Glomerular visceral epithelial cell (primary cell): ENCODE results near the gene DOK7.
"Not testable (repeated sequence)": the region's sequence is repeated elsewhere in the genome, so short reads cannot be mapped to it uniquely, and the experiment has no call there.

ENCODE experiments used
- DNase-seq: peaks from one replicate; pipeline ENCODE4 v3.0.0-alpha.2; 2016; ENCODE audit errors: extremely low spot score

DOK7 gene

DNA sequence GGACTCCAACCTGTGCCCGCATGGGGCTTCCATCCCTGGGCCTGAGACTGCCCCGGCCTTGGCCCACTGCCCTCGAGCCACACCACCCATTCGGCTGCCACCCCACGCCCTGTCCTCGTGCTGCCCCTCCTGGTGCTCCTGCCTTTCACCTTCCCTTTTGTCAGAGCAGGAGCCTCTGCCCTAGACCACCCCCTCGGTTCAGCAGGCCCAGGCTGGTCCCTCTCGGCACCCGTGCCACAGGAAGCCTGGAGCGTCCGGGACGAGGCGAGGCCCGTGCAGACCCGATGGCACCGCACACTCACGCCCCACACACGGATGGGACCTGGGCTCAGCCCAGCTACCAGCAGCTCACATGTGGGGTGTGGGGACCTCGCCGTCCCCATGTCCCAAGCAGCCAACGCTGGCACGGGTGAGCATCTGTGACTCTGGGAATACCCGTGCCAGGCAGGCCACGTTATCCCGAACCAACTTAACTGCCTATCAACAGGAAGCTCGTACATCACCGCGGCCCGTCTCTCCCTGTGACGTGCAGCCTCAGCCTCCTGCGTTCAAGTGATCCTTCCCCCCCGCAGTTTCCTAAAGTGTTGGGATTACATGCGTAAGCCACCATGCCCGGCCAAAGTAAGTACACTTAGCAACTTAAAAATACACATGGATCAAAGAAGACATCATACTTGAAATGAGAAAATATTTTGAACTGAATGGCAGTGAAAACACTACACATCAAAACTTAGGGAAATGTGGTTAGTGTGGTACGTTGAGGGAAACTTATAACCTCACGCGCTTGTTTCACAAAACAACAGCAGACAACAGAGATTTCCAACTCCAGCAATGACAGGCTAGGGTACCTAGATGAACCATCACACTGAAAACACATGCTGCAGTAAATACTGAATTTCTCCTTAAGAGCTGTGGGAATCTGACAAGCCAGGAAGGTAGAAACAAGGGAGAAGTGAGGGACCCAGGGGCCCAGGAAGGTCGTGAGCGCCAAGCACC, 40.1 kb downstream of the DOK7 start:
- DNase-seq, result no peak

DNA sequence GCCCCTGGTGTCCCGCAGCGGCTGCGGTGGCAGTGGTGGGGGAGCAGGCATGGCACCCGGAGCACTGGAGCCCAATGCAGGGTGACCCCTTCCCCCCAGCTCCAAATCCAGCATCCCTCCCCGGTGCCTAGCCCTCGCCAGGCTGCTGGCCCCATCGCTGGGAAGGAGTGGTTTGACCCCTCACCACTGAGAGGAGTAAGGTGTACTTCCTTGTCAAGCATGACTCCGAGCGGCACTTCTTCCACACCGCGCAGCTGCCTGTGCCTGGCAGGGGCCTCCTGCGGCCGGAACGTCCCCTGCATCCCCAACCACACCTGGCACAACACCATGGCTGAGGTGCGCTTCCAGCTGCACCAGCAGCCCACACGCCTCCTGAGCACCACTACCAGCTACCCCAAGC, 42.1 kb downstream of the DOK7 start:
- DNase-seq, result no peak

DNA sequence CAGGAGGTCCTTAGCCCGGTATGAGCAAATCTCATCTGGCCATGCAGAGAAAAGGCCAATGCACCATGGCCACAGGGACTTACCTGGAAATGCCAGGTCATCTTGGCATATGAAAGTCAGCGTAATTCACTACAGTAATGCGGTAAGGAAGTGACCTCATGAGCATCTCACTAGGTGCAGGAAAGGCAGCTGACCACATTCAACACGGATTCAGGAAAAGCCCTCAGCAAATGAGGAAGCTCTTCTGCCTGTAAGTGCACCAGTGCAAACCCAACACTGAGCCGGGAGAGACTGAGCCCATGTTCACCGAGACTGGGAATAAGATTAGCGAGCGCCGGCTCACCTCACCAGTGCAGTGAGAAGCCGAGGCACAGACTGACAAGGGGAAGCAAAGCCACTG, 45.4 kb downstream of the DOK7 start:
- DNase-seq, result no peak

DNA sequence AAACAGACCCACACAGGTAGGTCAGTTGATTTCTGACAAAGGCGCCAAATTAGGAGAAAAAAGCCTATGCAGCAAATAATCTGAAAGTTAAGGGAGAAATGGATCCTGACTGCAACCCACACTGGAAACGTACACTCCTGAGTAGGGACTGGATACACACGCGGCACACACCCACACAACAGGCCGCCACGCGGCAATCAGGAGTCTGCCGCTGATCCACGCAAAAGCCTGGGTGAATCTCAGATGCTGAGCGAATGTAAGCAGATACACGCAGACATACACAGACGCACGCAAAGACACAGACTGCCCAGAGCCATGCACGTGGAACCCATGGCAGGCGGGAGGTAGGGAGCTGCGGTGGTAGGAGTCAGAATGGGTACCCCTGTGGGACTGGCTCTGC, 47.4 kb downstream of the DOK7 start:
- DNase-seq, result no peak

DNA sequence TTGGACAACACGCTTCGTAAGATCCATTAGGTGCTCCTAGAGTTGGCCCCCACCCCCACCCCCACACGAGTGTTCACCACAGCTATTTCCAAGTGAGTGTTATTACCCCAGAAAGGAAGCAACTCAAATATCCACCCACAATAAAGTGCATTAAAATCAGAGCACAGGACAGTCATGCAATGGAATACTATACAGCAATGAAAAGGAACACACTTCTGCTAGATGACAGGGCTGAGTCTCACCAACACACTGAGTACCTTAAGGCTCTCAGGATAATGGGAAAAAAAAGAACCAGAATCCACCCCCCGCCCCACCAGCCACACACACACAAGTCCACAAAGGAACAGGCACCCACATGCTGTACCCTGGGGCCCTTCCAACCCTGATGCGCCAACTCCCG, 48.1 kb downstream of the DOK7 start:
- DNase-seq, result no peak

DNA sequence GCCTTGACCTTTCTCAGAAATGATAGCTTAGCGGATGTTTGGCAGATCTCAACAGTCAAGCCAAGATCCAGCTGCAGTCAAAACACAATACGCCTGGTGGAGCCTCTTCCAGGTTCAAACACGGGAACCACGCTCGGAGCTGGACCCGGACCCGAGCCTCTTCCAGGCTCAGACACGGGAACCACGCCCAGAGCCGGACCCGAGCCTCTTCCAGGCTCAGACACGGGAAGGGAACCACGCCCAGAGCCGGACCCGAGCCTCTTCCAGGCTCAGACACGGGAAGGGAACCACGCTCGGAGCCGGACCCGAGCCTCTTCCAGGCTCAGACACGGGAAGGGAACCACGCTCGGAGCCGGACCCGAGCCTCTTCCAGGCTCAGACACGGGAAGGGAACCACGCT, 48.5 kb downstream of the DOK7 start:
- DNase-seq, result not testable (repeated sequence)

DNA sequence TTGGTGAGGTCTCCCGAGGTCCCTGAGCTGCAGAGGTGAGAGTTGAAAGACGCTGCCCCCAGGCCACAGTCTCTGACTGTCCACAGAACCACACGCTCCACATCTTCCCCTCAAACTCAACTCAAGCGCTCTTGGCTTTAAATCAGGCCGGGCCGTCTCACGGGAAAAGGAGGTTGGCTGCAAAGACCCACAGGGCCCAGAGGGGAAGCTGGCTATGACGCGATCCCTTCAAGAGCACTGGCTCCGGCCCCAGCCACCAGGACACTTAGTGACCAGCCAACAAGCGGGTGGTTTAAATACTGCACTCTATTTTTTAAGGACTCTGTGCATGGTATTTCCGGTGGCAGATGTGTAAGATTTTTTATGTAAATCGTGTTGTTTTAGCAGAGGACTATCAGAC, 49.2 kb downstream of the DOK7 start:
- no peak for DNase-seq

DNA sequence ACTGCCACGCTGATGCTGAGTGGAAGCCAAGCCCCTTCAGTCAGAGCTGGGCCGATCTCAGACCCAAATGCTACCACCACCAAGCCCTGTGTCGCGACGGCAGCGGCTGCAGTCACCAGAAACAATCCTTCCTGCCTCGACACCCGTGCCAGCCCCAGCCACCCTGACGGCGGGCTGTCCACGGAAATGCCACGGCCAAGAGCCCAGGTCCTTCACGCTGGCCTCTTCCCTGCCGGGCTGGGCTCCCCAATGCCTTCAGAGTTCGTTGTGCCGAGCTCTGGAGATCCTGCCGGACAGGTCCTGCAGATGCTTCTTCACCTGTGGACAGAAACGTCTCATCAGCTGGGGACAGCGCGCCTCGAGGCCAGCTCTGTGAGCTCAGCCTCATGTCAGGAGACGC, 49.6 kb downstream of the DOK7 start:
- no peak for DNase-seq

DNA sequence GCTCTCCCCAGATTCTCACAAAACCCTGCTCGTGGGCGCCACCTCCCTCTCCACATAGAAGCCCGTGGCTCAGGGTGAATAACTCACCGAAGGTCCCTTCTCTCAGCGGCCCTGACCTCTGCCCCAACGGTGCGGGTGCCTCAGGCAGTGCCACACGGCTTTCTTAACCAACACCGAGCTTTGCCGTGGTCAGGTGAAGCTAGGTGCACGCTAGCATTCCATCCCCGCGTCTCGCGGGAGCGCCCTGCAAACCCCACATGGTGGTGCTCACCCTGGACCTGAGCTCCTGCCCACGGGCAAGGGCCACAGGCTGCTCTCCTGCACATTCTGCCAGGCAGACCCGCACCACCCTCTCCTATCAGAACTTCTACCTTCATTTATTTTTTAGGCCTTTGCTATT, 50.7 kb downstream of the DOK7 start:
- DNase-seq, result no peak

DNA sequence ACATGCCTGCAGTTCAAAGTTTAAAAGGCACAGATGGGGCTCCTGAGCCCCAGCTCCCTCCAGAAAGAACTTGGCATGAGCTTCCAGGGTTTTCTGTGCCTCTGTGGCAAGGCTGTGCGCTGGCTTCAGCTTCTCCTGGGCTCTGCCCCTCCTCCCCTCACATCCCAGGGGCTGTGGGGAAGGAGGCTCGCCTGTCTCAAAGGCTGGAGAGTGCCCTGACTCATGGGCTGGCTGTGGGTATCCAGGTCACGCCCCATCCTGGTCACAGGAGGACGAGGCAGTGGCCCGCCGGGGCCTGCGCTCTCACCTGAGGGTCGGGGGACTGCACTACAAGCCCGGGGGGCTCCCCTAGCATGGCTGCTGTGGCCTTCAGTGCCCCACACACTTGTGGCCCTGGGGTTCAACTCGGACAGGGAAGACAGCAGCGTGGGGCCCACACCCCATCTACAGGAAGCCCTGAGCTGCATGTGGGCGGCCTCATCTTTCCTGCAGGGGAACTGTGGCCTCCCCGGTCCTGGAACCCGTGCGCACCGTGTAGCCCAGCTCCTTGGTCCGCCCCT, 51.2 kb downstream of the DOK7 start:
- no peak for DNase-seq

DNA sequence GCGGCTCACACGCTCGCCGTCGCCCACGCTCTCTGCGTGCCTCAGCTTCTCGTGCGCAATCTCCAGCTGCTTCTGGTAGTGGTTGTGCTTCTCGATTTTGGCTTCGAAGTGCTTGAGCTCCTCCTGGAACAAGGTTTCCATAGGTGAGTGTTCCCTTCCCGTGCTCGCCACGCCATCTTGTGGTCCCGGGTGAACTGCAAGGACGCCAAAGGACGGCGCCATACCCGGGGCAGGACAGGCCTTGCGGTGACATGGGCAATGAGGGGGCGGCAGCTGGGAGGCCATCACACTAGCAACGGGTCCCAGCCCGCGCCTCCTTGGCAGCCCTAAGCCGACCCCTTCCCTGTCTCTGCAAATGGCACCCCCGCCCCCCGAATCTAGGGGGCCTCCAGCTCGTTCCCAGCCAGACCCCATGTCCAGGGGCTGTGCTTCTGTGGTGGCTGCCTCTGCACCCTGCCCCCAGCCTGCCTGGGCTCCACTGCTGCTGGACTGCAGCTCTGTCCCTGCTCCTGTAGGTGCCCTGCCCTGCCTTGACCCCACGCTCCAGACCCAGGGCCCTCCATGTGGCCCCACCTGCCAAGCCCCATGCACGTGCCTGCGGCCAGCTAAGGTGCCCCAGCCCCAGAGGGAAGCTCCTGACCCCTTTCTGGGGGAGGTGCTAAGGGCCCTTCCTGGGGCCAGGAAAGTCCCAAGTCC, 51.8 kb downstream of the DOK7 start:
- no peak for DNase-seq

DNA sequence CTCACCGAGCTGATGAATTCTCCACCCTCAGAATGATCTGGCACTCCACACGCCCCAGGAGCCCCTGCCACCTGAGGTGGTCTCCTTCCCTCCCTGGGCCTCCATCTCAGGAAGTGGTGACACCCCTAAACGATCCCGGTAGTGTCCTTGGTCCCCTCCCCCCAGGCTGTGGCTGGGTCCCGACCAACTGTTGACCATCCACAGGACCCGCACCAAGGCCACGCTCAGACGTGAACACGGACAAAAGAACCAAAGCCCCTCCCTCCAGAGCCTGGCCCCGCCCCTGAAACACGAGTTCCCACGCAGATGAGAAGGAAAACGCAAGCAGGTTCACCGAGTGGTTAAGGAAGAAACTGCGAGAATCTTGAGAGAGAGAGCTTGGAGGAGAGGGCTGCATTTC, 52.5 kb downstream of the DOK7 start:
- no peak for DNase-seq

DNA sequence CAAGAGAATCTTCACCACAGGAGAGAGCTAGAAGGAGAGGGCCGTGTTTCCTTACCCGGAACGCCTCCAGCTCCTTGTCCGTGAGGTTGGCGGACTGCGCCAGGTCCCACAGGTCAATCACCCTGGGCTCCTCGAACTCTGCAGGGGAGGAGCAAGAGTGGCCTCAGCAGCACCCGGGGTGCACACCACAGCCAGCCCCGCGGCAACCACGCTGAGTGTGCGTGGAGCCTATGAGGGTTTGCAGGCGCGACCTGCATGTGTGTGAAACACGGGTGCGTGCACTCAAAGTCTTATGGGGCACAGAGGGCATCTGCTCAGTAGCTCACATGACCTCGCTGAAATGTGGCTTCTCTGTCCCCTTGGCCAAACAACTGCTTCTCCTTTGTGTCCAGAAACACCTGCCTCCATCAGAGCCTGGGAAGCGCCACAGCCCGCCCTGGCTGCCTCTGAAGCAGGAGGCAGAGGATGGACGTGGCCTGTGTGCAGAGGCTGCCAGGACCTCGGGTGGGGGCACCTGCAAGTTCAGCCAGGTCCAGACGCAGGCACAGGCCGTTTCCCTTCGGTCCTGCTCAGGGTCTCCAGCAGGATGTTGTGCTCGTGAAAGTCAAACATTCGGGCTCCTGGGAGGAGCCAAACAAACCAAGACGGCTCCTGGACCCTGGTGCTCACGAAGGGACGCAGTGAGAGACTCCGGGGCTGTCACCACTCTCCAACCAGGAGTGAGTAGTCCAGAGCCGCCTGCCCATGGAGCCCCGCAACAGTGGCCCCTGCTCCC, 53.1 kb downstream of the DOK7 start:
- DNase-seq, result no peak

DNA sequence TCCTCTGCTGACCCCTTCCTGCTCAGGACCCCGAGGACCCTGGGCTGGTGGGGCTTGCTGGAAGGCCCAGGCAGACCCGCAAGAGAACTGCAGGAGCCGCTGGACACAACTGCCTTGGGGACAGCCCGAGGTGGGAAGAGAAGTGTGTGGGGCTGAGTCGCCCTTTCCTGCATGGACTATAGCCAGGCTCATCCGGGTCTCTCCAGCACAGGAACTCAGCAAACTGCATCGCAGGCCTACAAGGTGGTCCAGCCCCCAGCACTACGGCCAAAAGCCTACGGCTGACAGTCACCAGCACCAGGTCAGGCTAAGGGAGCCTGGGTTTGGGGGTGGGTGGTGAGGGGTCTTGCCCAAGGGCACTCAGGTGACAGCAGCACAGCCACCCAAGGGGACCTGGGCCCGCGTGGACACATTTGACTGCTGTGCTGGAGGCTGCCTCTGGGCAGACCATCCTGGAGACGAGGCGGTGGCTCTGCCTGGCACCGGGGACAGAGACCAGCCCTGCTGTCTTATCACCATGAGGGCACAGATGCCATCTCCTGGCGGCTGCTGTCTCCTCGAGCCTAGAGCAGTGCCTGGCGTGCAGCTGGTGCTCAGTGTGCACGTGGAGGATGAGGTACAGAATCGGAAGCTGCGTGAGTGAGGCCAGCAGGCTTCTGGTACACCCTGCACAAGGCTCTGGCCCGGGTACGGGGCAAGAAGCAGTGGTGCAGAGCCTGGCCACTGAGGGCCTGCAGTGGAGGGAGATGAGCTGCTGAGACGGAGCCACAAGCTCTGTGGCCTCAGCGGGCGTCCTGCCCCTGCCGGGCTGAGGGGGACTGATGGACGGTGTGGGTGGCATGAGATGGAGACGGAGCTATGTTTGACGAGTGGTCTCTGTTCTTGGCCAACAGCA, 54.0 kb downstream of the DOK7 start:
- no peak for DNase-seq

DNA sequence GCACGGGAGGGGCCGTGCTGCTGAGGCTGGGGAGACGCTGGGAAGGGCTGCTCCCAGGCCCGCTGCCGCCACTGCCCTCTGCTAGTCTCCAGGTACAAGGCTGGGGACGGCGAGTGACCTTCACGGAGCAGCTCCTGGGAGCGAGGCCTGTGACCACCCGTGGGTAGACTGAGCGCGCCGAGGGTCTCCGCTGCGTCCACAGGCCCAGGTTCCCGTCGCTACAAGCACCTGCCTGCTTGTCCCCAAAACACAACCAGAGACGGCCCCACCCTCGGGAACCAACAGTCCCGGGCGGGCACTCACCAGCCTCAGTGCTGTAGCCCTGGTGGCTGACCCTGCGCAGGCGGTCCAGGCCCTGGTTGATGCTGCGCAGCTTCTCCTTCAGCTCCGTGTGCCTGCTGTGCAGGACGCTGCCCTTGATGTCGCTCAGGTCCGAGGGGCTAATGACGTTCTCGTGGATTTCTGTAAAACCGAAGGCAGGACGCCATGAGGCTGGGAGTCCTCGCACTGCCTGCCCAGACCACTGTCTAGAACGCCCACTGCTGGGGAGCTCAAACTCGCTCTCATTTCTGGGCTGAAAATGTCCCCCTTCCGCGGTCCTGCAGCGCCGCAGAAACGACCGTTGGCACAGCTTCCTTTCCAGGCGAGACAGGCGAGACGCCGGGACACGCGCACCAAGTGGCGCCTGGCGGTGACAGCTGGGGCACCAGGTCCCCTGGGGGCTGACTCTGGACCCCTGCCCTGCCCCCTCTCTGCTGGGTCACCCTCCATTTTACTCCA, 54.8 kb downstream of the DOK7 start:
- DNase-seq, result no peak

DNA sequence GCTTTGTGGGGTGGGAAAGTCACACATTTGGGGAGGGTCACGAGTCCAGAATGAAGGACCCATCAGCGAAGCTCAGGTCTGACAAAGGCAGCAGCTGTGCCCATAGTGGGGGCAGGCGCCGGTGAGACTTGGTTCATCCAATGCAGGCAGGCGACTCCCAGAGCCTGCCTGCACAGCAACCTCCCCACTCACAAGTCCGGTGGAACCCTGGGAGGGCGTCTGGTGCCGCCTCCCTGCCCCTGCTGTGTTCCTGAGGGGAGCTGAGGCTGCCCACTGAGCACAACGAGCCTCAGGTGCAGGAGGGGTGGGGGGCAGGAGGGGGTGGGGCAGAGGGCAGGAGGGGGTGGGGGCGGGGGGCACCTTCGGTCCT, 55.4 kb downstream of the DOK7 start:
- no peak for DNase-seq

DNA sequence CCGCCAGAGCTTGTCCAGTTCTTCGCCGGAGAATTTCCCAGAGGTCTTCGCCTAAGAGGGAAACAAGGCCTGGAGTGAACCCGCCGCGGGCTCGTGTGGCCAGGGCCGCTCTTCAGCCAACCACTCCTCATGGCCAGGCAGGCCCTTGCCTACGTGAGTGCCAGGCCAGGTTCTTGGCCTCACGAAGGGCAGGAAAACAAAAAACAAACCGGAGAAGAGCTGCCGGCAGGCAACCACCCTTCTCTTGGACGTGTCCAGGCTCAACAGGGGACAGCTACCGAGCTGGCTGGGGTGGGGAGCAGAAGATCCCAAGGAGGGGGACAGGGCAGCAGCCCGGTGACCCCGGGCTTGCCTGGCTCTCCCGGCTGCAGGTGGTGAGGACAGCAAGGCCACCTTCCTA, 55.8 kb downstream of the DOK7 start:
- no peak for DNase-seq

DNA sequence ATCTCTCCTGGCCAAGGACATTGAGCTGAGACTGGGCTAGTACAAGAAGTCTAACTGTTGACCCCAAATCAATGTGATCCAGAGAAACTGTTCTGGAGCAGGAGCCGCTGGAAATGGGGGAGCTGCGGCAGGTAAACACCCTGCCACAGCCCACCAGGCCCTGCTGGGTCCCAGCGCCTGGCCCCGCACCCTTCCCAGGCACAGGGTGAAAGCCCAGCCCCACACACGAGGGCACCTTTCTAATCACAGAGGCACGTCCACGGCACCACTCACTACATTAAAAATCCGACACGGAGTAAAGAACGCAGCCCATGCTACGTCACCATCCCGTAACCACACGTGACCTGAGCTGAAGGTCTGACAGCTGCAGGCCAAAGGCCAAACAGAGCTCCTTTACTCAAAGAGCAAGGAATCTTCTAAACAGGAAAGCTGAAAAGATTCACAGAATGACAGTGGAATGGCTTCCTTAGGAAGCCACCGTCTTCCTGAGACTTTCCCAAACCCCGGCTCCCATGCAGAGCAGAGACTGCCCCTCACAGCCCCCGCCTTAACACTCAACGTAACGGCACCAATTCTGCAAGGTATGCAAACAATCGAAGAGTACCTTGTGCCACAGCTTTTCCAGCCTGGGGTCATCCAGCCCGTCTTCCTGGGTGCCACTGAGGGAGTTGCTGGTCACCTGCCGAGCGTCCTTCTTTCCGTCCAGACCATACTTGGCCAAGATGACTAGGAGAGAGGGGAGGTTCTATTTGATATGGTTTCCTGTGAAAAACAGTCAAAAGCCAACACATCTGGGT, 56.6 kb downstream of the DOK7 start:
- DNase-seq, result no peak

DNA sequence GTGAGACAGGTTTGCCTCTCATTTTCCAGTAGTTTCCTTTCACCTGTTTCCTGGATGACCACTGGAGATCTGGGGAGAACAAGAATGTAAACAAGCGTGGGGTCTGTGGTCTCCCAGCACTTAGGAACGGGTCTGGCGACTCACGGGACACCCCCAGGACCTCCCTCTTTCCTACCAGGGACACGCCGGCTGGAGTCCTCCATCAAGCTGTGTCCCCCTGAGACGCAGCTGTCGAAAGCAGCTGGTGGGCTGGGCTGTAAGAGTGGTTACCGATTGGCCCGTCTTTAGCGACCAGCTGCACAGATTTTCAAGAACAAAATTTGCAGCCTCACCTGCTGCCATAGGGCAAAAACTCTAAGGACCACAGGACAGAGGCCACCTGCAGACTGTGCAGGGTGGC, 57.2 kb downstream of the DOK7 start:
- DNase-seq, result no peak
